Measurements from ENCODE around the gene GPR101. TPM values are rescaled to one million over a fixed set of nuclear protein-coding genes. Genes with fewer than 3 reads are reported as not detected.
A peak's percentile ranks its signal among the peaks of the same experiment; 100 is the strongest.

Gene GPR101
- total RNA-seq, 1 donor from 2014 or later, result not detected

- DNase-seq (ENCODE audit: low read depth) (no peak), FAIRE-seq (no peak)
- Histone ChIP-seq H3K79me2 (ENCODE audit: insufficient read depth, low read length) (no peaks in the 10 kb centered on the region), H3K4me2 (ENCODE audit: low read length) (peak overlapping the region; percentile 93), H3K9ac (ENCODE audit: low read length) (no peak overlapping the region), H3K36me3 (ENCODE audit: insufficient read depth, low read length) (no peaks in the 10 kb centered on the region), H4K20me1 (ENCODE audit: insufficient read depth, low read length) (no peaks in the 10 kb centered on the region), H3K27ac (ENCODE audit: low read depth, low read length) (no peak overlapping the region), H3K4me3 (ENCODE audit: insufficient read depth, low read depth, low read length) (no peak overlapping the region), H2AFZ (ENCODE audit: low read depth, low read length) (no peak overlapping the region), H3K4me1 (ENCODE audit: insufficient read depth, low read length) (no peaks in the 10 kb centered on the region), H3K9me3 (ENCODE audit: insufficient read depth, low read depth, low read length) (no peaks in the 10 kb centered on the region), H3K27me3 (ENCODE audit: insufficient read depth, low read length) (peaks cover 27% of the 10 kb centered on the region)
- Mint-ChIP-seq H3K4me1 (ENCODE audit: low read depth, unreplicated experiment) (no peaks in the 10 kb centered on the region), H3K27me3 (ENCODE audit: low read depth, unreplicated experiment) (peaks cover 35% of the 10 kb centered on the region), H3K4me3 (ENCODE audit: unreplicated experiment) (no peak overlapping the region), H3K27ac (ENCODE audit: unreplicated experiment) (no peak overlapping the region), H3K36me3 (ENCODE audit: low read depth, unreplicated experiment) (no peaks in the 10 kb centered on the region), H3K9me3 (ENCODE audit: unreplicated experiment) (peaks cover 4% of the 10 kb centered on the region)
- peak; percentile 78 for TF ChIP-seq EZH2 (IDR thresholded peaks at IDR 0.05; ENCODE audit: insufficient read depth, low read length)
- TF ChIP-seq CTCF (IDR thresholded peaks at IDR 0.05; ENCODE audit: insufficient read depth, low read depth, low read length), result no peak
These were observed 688 bp downstream of the GPR101 start for GRCh38 chrX:137032841-137033773.

- Histone ChIP-seq H3K36me3 (ENCODE audit: insufficient read depth, low read length) (no peaks in the 10 kb centered on the region), H3K79me2 (ENCODE audit: insufficient read depth, low read length) (no peaks in the 10 kb centered on the region), H3K9ac (ENCODE audit: low read length) (peak overlapping the region; percentile 37), H3K9me3 (ENCODE audit: insufficient read depth, low read depth, low read length) (no peaks in the 10 kb centered on the region), H3K27ac (ENCODE audit: low read depth, low read length) (no peak overlapping the region), H4K20me1 (ENCODE audit: insufficient read depth, low read length) (no peaks in the 10 kb centered on the region), H3K4me2 (ENCODE audit: low read length) (peak overlapping the region; percentile 93), H3K4me3 (ENCODE audit: insufficient read depth, low read depth, low read length) (peak overlapping the region; percentile 61), H2AFZ (ENCODE audit: low read depth, low read length) (peak overlapping the region; percentile 69), H3K4me1 (ENCODE audit: insufficient read depth, low read length) (no peaks in the 10 kb centered on the region), H3K27me3 (ENCODE audit: insufficient read depth, low read length) (peaks cover 27% of the 10 kb centered on the region)
- H3K9me3 Mint-ChIP-seq (ENCODE audit: unreplicated experiment), result peaks cover 4% of the 10 kb centered on the region
- no peak overlapping the region for H3K4me3 Mint-ChIP-seq (ENCODE audit: unreplicated experiment)
- no peaks in the 10 kb centered on the region for H3K4me1 Mint-ChIP-seq (ENCODE audit: low read depth, unreplicated experiment)
- no peak overlapping the region for H3K27ac Mint-ChIP-seq (ENCODE audit: unreplicated experiment)
- FAIRE-seq (no peak), DNase-seq (ENCODE audit: low read depth) (no peak)
- H3K27me3 Mint-ChIP-seq (ENCODE audit: low read depth, unreplicated experiment), result peaks cover 34% of the 10 kb centered on the region
- TF ChIP-seq EZH2 (IDR thresholded peaks at IDR 0.05; ENCODE audit: insufficient read depth, low read length), result no peak
- no peak for TF ChIP-seq CTCF (IDR thresholded peaks at IDR 0.05; ENCODE audit: insufficient read depth, low read depth, low read length)
- H3K36me3 Mint-ChIP-seq (ENCODE audit: low read depth, unreplicated experiment), result no peaks in the 10 kb centered on the region
These were observed 1.5 kb downstream of the GPR101 start for GRCh38 chrX:137032341-137032694.
